Measurements from ENCODE around the gene RBMS3.

DNA sequence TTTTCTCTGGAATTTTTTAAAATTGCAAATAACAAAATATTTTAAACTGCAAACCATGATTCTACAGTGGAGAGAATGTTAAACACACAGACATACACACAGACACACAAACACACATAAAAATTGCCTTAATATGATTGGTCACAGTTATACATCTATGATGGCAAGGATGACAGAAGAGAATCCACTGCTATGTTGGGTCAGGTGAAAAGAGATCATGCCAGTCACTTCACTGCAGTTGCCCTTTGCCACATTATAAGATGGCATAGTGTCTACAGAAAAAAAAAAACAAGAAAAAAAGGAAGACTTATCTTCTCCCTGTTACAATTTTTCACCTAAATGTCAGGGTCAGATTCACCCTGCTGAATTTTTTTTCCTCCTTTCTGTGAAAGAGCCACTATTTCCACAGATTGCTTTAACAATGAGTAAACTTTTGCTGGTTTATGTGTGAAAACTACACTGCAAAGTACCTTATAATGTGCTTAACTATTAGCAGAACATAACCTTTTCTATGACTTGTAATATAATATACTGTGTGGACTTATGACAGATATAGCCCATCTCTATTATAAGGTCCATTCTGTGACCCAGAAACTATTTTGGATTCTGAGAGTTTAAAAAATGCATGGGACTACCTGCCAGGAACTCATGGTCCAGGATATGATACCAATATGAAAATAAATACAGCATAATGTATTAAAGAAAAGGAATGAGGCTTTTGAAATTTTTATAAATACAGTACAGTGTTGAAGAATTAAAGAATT lies 111.9 kb downstream of the RBMS3 start:
- TF ChIP-seq CTCF (IDR thresholded peaks at IDR 0.05) (no peak), POLR2A (IDR thresholded peaks at IDR 0.05) (no peak)
